Activated CD4-positive, alpha-beta T cell treated with anti-CD3 and anti-CD28 coated beads, Interleukin-2, amount 50 U/mL, for 24 hours (primary cell): ENCODE results near the gene DYSF.

Experiments
- DNase-seq, 2 donors: peaks; one replicate each; pipeline ENCODE4 v3.0.0-alpha.2; 2020; ENCODE audit warnings: low read depth in 1 of 2, low spot score in 1 of 2

DYSF gene

GRCh38 chr2:71716697-71717624, 263.6 kb downstream of the DYSF start:
- no peak for DNase-seq

GRCh38 chr2:71718686-71719085, 265.3 kb downstream of the DYSF start:
- no peak for DNase-seq

DNA sequence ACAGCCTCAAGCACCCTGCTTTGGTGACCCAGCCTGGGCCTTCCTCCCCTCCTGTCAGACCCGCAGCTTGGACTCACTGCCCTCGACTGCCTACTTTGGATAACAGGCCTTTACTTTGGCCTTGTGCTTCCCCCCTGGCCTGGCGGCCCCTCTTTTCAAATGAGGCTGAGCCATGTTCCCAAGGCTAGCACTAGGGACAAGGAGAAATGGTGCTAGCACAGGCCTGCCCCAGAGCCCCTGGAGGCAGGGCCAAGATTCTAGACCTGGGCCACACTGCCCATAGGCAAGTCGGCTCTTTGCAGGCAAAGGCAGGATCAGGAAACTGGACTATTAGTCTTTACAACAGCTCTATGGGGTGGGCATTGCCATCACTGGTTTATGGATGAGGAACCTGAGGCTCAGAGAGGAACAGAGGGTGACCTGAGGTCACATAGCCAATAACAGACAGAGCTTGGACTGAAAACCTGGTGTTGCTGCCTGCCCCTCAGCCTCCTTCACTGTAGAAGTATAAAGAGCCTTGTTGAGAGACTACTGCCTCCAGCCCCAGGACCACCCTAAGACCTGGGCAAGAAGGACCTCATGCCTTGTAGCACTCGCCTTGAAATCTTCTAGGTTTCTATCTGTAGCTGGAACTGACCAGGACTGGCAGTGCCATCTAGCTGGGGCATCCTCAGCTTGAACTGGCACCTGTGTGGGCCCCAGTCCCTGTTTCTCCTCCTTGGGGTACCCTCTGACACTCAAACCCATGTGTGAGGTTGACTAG, 266.3 kb downstream of the DYSF start:
- no peak for DNase-seq

DNA sequence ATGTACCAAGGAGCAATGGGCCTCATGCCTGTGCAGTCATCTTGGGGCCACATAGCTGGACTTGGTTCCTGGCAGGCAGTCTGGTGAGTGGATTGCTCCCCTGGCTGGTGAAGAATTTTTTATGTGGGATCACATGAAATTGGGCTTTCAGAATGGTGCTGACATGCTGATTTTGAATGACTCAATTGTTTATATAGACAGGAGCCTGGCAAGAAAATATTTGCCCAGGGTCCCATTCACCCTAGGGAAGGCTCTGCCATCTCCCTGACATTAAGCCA, 266.9 kb downstream of the DYSF start:
- no peak for DNase-seq

- DNase-seq: no peak
Observed at GRCh38 chr2:71720596-71721361, 267.4 kb downstream of the DYSF start.

GRCh38 chr2:71721362-71721665, 268.0 kb downstream of the DYSF start:
- no peak for DNase-seq

DNA sequence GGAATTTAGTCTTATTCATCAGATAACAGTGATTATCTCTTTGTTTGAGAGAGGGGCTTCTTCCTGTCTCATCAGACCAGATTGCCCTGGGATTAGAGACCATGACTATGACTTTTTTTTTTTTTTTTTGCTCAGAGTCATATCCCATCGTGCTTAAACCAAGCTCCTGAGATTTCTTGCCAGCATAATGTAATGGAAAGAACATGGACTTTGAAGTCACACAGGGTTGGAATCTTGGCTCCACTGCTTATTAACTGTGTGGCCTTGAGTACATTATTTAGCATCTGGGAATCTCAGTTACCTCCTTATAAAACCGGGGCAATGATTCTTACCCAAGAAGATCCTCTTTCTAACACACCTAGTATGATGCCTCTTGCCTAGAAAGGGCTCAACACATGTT, 268.3 kb downstream of the DYSF start:
- DNase-seq: no peak

DNA sequence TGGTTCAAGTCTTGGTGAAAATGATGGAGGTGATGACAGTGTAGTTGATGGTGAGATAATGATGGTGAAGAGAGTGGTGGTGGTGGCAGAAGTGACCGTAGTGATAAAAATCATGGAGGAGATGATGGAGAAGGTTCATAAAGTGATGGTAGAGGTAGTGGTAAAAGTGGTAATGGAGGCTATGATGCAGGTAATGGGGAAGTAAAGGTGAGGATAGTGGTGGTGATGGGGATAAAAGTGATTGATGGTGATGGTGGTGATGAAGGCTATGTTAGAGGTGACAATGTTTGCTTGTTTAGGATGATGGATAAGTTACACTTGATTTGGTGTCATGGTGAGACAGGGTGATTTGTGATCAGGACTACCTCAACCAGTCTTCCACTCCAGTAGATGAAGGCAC, 268.9 kb downstream of the DYSF start:
- DNase-seq: no peak

GRCh38 chr2:71724793-71725192, 271.4 kb downstream of the DYSF start:
- DNase-seq: no peak

- no peak for DNase-seq
Observed at GRCh38 chr2:71725836-71726235, 272.5 kb downstream of the DYSF start.

- no peak for DNase-seq
Observed at GRCh38 chr2:71727562-71727961, 274.2 kb downstream of the DYSF start.

DNA sequence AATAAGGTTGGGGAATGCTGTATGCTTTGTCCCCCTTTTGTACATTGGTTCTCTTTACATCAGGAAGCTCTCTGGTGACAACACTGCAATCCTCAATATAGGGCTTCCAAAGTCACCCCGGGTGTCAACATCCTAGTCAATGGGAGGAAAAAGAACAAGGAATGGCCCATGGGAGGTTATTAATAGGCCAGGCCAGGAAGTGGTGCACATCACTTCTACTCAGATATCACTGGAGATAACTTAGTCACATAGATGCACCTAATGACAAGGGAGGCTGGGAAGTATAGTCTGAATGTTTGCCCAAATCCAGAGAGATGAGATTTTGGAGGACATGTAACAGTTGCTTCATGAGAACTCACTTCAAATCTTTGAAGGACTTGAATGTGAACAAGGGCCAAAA, 274.7 kb downstream of the DYSF start:
- no peak for DNase-seq

- DNase-seq: no peak
Observed at GRCh38 chr2:71730785-71731383, 277.5 kb downstream of the DYSF start.

DNA sequence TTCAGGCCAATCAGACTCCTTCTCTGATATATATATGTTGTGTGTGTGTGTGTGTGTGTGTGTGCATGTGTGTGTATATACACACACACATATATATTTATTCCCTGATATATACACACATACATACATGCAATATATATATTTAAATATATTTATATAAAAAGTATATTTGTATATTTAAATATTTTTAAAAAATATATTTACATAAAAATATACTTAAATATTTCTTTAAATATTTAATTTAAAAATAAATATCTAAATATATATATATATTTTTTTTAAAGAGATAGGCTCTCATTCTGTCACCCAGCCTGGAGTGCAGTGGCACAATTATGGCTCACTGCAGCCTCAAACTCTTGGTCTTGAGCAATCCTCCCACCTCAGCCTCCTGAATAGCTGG, 281.3 kb downstream of the DYSF start:
- no peak for DNase-seq

GRCh38 chr2:71735676-71736075, 282.3 kb downstream of the DYSF start:
- no peak for DNase-seq
